Testis (tissue), 3 donors: ENCODE results near the gene NUMBL. TPM values are rescaled to one million over a fixed set of nuclear protein-coding genes. Genes with fewer than 3 reads are reported as not detected.

Source experiments
- DNase-seq: peaks from one replicate; pipeline ENCODE4 v3.0.0-alpha.2; 2019
- H3K27ac ChIP-seq, 2 donors: fragments of 200-600 bp; sonication (generic); one replicate each; pipeline ENCODE4 v1.5.1; 2019
- H3K27me3 ChIP-seq: fragments of 200-600 bp; sonication (generic); one replicate; pipeline ENCODE4 v1.5.1; 2019
- H3K36me3 ChIP-seq: fragments of 200-600 bp; sonication (generic); one replicate; pipeline ENCODE4 v1.5.1; 2017; ENCODE audit warnings: low read depth; ENCODE audit errors: missing control alignments
- H3K4me1 ChIP-seq: fragments of 200-600 bp; sonication (generic); one replicate; pipeline ENCODE4 v1.5.1; 2019
- H3K4me3 ChIP-seq, 2 donors: fragments of 200-600 bp; sonication (generic); one replicate each; pipeline ENCODE4 v1.5.1; 2017 to 2019
- H3K9me3 ChIP-seq: fragments of 200-600 bp; sonication (generic); one replicate; pipeline ENCODE4 v1.5.1; 2017
- CTCF ChIP-seq, 3 experiments: fragments of 450-650 bp in 2 of 3; fragments of 200-600 bp in 1 of 3; sonication (generic) in 1 of 3; IDR thresholded peaks; one replicate each; pipeline ENCODE4 v1.5.1; 2016 to 2019; ENCODE audit warnings: antibody characterized with exemption in 3 of 3, mild to moderate bottlenecking in 2 of 3, moderate library complexity in 1 of 3
- POLR2A ChIP-seq: fragments of 450-650 bp; IDR thresholded peaks from one replicate; pipeline ENCODE4 v1.6.1; 2017; ENCODE audit warnings: antibody characterized with exemption, mild to moderate bottlenecking, moderate library complexity
- WGBS, 2 donors: methylation state at CpG; one replicate each; pipeline ENCODE4 v1.1.5; 2018; 5-methylcytosine and 5-hydroxymethylcytosine counted together
- intact Hi-C: fragments of 100-400 bp; cut with DNase I; formaldehyde crosslinking; loops from one replicate; pipeline ENCODE4 v1.15.1; 2023; ENCODE audit warnings: low total_unique reads
- polyA plus RNA-seq: library from polyadenylated mRNA; stranded (reverse); fragments of 350-450 nt; fragmentation: Illumina TruSeq; extraction: RNeasy Lipid Tissue Mini Kit (QIAGEN cat#74804); gene quantifications from one replicate; pipeline ENCODE4 v1.2.3, GENCODE V29; 2014; ENCODE audit warnings: low read depth, low replicate concordance; ENCODE audit not compliant: insufficient read depth
- total RNA-seq, 2 donors: library from RNA; depleted of rRNA; stranded (reverse); fragments of >200 nt; gene quantifications; one replicate each; pipeline ENCODE4 v1.2.3, GENCODE V29; 2016

The NUMBL gene
- total and polyA plus RNA-seq, 3 donors from 2014 or later: 19.9 to 52.1 (median 42.7) TPM

GRCh38 chr19:40623403-40624251 is 66.8 kb downstream of the NUMBL start:
- Histone ChIP-seq H3K9me3 (no peaks in the 10 kb centered on the region), H3K27me3 (no peaks in the 10 kb centered on the region), H3K36me3 (no peaks in the 10 kb centered on the region), H3K27ac (no peak overlapping the region), H3K4me1 (no peaks in the 10 kb centered on the region), H3K4me3 (no peak overlapping the region)
- no peak for TF ChIP-seq POLR2A
- TF ChIP-seq CTCF (IDR thresholded peaks at IDR 0.05): no peak
- WGBS, 2 donors: 47 to 52% methylated on average over 35 to 41 of the region's 41 CpGs
- intact Hi-C loops: no loop called here
- DNase-seq: peak; percentile 72

GRCh38 chr19:40622773-40623075 is 67.7 kb downstream of the NUMBL start:
- H3K27ac ChIP-seq: no peak overlapping the region

GRCh38 chr19:40621966-40622772 is 68.3 kb downstream of the NUMBL start:
- Histone ChIP-seq H3K4me3 (no peak overlapping the region), H3K9me3 (no peaks in the 10 kb centered on the region), H3K27ac (no peak overlapping the region), H3K27me3 (no peaks in the 10 kb centered on the region), H3K36me3 (no peaks in the 10 kb centered on the region), H3K4me1 (no peaks in the 10 kb centered on the region)
- TF ChIP-seq CTCF (IDR thresholded peaks at IDR 0.05): no peak
- TF ChIP-seq POLR2A: no peak
- no peak for DNase-seq
- intact Hi-C loops: no loop called here
- WGBS, 2 donors: 94 to 95% methylated on average over 16 to 24 of the region's 24 CpGs

More at GRCh38 chr19:40622773-40623075, 67.7 kb downstream of the NUMBL start:
- intact Hi-C loops: no loop called here
- 88 to 89% methylated on average over 7 of the region's 7 CpGs for WGBS, 2 donors
- no peaks in the 10 kb centered on the region for H3K27me3 ChIP-seq
- no peak for DNase-seq
- no peaks in the 10 kb centered on the region for H3K36me3 ChIP-seq
- H3K4me1 ChIP-seq: no peaks in the 10 kb centered on the region
- no peaks in the 10 kb centered on the region for H3K9me3 ChIP-seq
- H3K4me3 ChIP-seq: no peak overlapping the region
- TF ChIP-seq POLR2A (no peak), CTCF (IDR thresholded peaks at IDR 0.05) (no peak)

- 66 to 88% methylated on average over 2 of the region's 2 CpGs for WGBS, 2 donors
- H3K4me1 ChIP-seq: no peaks in the 10 kb centered on the region
- no peak for DNase-seq
- H3K27ac ChIP-seq: no peak overlapping the region
- no peaks in the 10 kb centered on the region for H3K36me3 ChIP-seq
- no peak for TF ChIP-seq CTCF (IDR thresholded peaks at IDR 0.05)
- intact Hi-C loops: no loop called here
- H3K27me3 ChIP-seq: no peaks in the 10 kb centered on the region
- H3K4me3 ChIP-seq: no peak overlapping the region
- H3K9me3 ChIP-seq: no peaks in the 10 kb centered on the region
Measured at GRCh38 chr19:40621283-40621682, 69.2 kb downstream of the NUMBL start.
